GM18499 (cell line): ENCODE results near the gene TCAIM.
"Not testable (repeated sequence)": the region's sequence is repeated elsewhere in the genome, so short reads cannot be mapped to it uniquely, and the experiment has no call there.

Experiments used
- ATAC-seq: cut with Tn5 transposase; IDR thresholded peaks from one replicate; pipeline ENCODE4 v1.9.1; 2021; ENCODE audit warnings: moderate number of reproducible peaks; ENCODE audit not compliant: insufficient read depth, unreplicated experiment

The TCAIM gene

DNA sequence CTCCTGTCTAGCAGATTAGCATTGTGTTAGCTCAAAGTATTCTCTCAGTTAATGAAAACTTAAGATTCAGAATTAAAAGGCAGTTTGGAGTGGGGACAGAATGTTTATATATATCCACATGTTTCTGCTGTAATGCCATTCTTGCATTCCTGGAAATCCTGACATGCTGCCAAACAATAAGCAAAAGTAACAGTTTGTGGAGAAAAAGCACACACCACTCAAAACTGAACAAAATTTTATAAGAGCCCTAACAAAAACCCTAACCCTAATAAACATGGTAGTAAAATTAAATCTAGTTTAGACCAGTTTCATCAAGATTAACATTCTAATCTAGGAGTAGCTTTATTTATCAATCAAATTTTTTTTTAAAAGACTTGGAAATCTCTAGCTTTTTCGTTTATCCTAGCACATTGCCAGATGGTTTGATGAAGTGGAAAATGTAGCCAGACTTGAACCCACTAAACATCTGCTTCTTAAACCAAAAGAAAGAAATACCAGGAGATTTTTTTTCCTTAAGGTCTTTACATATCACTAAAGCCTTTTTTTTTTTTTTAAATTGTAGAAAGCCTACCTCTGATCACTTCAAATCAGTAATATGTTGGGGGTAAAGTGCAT is 3.7 kb downstream of the TCAIM start:
- no peak for ATAC-seq

- ATAC-seq: no peak
These were observed 4.9 kb downstream of the TCAIM start for GRCh38 chr3:44343421-44343820.

DNA sequence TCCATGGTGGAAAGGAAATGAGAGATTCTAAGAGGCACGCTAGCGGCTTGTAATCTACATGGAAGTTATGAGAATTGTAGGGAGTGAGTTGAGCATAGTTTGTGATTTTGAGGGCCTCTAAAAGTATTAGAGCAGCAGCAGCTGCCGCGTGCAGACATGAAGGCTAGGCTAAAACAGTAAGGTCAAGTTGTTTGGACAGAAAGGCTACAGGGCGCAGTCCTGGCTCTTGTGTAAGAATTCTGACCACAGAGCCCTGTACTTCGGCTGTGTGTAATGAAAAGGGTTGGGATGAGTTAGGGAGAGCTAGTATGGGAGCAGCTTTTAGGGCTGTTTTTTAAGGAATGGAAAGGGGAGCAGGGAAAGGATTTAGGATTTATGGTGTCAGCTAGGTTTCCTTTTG is 8.0 kb downstream of the TCAIM start:
- not testable (repeated sequence) for ATAC-seq

DNA sequence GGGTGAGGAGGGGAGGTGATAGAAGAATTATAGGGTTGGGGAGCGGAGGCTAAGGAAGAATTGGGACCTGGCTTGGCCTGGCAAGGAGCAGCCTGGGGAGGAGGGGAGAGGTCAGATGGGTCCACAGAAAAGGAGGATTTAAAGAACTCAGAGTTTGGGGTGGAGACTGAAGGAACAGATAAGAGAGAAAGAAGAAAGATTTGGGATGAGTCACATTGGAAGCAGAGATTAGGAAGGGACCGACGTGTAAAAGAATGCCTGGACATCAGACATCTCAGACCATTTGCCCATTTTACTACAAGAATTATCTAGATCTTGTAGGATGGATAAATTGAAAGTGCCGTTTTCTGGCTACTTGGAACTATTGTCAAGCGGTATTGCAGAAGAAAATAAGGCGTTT is 10.4 kb downstream of the TCAIM start:
- ATAC-seq: no peak

DNA sequence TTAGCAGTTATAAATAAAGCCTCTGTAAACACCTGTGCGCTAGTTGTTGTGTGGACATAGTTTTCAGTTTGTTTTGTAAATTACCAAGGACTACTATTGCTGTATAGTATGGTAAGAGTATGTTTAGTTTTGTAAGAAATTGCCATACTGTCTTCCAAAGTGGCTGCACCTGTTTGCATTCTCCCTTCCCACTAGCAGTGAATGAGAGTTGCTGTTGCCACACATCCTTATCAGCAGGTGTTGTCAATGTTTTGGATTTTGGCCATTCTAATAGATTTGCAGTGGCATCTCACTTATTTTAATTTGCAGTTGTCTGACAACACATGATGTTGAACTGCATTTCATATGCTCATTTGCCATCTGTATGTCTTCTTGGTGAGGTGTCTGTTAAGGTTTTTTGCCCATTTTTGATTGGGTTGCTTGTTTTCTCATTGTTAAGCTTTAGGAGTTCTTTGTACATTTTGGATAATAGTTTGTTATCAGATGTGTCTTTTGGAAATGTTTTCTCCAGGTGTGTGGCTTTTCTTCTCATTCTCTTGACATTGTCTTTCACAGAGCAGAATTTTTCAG is 14.9 kb downstream of the TCAIM start:
- no peak for ATAC-seq

DNA sequence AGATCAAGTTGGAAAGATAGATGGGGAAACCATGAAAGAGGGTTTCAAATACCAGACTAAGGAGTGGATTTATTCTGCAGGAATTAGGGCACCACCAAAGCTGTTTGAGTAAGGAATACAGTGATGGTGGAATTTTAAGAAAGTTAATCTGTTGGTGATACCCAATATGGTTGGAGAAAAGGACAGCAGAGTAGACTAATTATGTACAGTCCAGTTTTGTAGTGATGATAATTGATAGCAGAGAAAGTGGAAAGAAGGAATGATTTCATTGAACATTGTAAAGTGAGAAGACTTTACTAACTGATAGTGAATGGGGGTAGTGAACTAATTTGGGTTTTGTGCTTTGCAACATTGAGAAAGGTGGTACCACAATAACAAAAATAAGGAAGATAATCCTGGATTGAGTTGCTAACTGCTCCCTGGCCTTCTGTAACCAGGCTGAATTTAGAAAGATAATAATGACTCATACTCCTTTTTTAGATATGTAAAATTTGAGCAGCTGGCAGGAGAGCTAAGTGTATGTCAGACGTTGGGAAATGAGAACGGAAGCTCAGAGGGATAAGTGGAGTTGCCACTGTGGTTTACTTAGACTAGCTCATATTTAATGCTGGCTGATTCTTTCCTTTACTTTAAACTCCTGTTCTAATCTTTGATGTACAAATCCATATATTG is 16.9 kb downstream of the TCAIM start:
- ATAC-seq: no peak

DNA sequence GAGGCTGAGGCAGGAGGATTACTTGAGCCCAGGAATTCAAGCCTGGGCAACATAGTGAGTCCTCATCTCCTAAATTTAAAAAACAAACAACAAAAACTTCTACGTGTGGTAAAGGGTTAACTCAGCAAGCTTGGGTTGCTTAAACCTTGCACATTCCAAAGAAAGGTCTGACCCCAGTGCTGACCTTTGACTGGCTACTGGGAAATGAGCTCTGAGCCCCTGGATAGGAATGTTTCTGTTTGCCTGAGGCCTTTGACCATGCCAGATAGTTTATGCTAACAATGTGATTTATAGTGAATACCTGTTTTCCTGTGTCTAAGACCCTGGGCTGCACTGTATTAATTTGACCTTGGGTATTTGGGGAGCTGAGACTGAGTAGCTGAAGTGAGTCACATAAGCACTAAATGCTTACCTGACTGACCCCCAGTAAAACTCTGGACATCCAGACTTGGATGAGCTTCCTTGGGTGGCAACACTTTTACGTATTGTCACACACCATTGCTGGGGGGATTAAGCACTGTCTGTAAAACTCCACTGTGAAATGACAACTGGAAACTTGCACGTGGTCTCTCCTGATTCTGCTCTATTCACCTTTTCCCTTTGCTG is 20.7 kb downstream of the TCAIM start:
- no peak for ATAC-seq

GRCh38 chr3:44363591-44363990 is 25.0 kb downstream of the TCAIM start:
- no peak for ATAC-seq

DNA sequence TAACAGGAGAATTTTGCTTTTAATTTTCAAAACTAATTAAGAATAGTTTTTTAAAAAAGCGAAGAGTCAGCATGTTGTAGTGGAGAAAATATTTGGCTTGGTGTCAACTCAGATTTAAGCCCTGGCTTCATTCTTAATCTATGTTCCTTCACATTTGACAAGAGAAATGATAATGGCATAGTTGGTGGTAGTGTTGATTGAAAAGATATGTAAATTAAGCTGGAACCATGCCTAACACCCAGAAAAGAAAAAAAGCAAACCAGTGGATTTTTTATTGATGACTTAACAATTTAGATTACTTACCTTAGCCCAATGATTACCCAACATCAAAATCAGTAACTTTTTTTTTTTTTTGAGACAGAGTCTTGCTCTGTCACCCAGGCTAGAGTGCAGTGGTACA is 27.4 kb downstream of the TCAIM start:
- no peak for ATAC-seq

GRCh38 chr3:44375450-44375849 is 36.9 kb downstream of the TCAIM start:
- no peak for ATAC-seq

DNA sequence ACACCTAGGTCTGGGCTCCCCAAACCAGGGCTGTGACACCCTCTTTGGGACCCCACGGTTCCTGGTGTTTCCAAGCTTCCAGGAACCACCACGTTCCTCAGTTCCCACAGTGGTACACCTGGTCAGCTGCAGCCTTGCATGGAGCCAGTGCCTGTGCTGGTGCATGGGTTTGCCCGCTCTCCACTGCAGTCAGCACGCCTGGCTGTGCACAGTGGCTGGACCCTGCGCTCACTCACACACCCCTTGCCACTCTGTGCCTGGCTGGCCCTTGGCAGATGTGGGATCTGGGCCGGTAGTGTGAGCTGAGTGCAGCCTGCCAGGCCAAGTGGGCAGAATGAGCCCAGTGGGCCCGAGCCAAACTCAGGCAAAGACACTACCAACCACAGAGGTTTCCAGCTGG is 48.8 kb downstream of the TCAIM start:
- no peak for ATAC-seq

DNA sequence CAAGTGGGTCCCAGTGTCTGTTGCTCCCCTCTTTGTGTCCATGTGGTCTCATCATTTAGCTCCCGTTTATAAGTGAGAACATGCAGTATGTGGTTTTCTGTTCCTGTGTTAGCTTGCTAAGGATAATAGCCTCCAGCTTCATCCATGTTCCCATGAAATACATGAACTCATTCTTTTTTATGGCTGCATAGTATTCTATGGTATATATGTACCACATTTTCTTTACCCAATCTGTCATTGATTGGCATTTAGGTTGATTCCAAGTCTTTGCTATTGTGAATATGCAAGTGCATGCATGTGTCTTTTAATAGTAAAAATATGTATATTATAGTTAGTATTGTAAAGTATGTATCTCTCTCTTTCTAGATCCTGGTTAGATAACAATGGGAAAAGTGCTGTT is 53.9 kb downstream of the TCAIM start:
- no peak for ATAC-seq

- no peak for ATAC-seq
These were observed 57.1 kb downstream of the TCAIM start for GRCh38 chr3:44395714-44396113.

- no peak for ATAC-seq
These were observed 57.9 kb downstream of the TCAIM start for GRCh38 chr3:44396200-44397171.

GRCh38 chr3:44398271-44398670 is 59.7 kb downstream of the TCAIM start:
- ATAC-seq: not testable (repeated sequence)

- ATAC-seq: no peak
These were observed 60.3 kb downstream of the TCAIM start for GRCh38 chr3:44398853-44399252.

GRCh38 chr3:44400771-44401170 is 62.2 kb downstream of the TCAIM start:
- no peak for ATAC-seq

DNA sequence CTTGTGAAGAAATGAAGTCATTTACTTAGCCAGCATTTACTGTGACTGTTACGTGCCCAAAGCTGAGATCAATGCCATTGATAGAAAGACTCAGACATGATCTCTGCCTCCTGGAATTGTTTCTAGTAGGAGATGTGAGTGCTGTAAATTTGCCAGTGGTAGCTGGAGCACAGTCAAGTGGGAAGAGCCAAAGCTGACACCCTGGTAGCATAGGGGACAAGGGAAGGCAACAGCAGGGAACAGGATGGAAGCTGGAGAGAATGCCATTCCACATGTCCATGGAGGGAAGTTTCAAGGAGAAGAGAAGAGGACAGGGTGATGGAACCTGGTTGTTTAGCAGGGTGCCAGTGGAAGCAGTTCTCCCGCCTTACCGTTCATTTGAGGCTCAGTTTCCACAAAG is 64.0 kb downstream of the TCAIM start:
- no peak for ATAC-seq

DNA sequence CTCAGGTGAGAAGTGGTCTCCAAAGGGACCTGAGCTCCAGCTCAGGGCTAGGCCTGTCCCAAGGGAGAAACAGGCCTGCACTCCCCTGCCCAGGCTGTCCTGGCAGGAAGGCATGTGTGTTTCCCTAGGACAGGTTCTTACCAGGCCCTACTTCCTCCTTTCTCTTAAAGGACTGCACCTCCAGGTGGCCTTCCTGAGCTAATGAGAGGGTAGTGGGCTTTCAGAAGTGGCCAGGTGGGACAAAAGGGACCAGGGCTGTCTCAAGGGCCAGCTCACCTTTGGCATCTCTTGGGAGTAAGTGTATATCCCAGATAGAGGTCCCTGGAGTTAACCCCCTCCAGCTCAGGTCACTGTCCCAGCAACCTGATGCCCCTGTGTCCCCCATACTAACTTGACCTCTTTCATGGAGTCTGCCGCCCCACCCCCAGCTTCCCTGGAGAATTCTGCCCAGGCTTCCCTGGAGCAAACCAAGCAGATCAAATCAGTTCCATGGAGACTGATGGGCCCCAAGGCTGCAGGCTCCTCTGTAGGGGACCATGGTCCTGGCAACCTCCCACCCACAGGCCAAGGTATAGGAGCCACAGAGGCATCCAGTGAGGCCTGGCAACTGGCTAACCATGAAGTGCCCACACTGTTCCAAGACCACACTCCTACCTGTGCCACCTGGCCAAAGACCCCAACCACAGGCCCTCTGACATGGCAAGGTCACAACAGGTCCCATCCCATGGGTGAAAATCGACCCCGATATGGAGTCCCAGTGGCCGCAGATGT is 71.3 kb downstream of the TCAIM start:
- ATAC-seq: no peak
